Dendritic cell treated with granulocyte-macrophage colony-stimulating factor and Interleukin-4, amounts not matched to agents 40 ng/mL and 50 ng/mL, for 4 days (primary cell): Measurements from ENCODE around the gene SELENOH.
A peak's percentile ranks its signal among the peaks of the same experiment; 100 is the strongest.

Source experiments
- H3K27ac Mint-ChIP-seq: one replicate; pipeline ENCODE4 v1.8.0; 2022; ENCODE audit warnings: mild to moderate bottlenecking, mixed read lengths
- H3K27me3 Mint-ChIP-seq: one replicate; pipeline ENCODE4 v1.8.0; 2022; ENCODE audit warnings: mild to moderate bottlenecking, mixed read lengths
- H3K36me3 Mint-ChIP-seq: one replicate; pipeline ENCODE4 v1.8.0; 2022; ENCODE audit warnings: low read depth, mixed read lengths
- H3K4me1 Mint-ChIP-seq: one replicate; pipeline ENCODE4 v1.8.0; 2022; ENCODE audit warnings: low read depth, mixed read lengths
- H3K4me3 Mint-ChIP-seq: one replicate; pipeline ENCODE4 v1.8.0; 2022; ENCODE audit warnings: mild to moderate bottlenecking, moderate library complexity, mixed read lengths
- H3K9me3 Mint-ChIP-seq: one replicate; pipeline ENCODE4 v1.8.0; 2022; ENCODE audit warnings: mixed read lengths
- intact Hi-C: fragments of 100-400 bp; cut with micrococcal nuclease; formaldehyde crosslinking; loops from one replicate; pipeline ENCODE4 v1.15.0; 2022

The SELENOH gene

GRCh38 chr11:57727185-57727584 is 14.1 kb upstream of the SELENOH start:
- H3K36me3 Mint-ChIP-seq = peaks cover 42% of the 10 kb centered on the region
- no peak overlapping the region for H3K27ac Mint-ChIP-seq
- intact Hi-C loops = no loop called here
- H3K4me3 Mint-ChIP-seq = no peak overlapping the region
- no peaks in the 10 kb centered on the region for H3K9me3 Mint-ChIP-seq
- no peaks in the 10 kb centered on the region for H3K27me3 Mint-ChIP-seq
- peaks cover 11% of the 10 kb centered on the region for H3K4me1 Mint-ChIP-seq

GRCh38 chr11:57728829-57729228 is 12.5 kb upstream of the SELENOH start:
- Mint-ChIP-seq H3K36me3 (peaks cover 35% of the 10 kb centered on the region), H3K27me3 (no peaks in the 10 kb centered on the region), H3K9me3 (no peaks in the 10 kb centered on the region), H3K4me3 (no peak overlapping the region), H3K4me1 (peaks cover 13% of the 10 kb centered on the region), H3K27ac (no peak overlapping the region)
- intact Hi-C loops = no loop called here

GRCh38 chr11:57729479-57729878 is 11.8 kb upstream of the SELENOH start:
- Mint-ChIP-seq H3K27me3 (no peaks in the 10 kb centered on the region), H3K27ac (no peak overlapping the region), H3K4me1 (peaks cover 13% of the 10 kb centered on the region), H3K36me3 (peaks cover 42% of the 10 kb centered on the region), H3K9me3 (no peaks in the 10 kb centered on the region), H3K4me3 (no peak overlapping the region)
- intact Hi-C loops = no loop called here

- Mint-ChIP-seq H3K27me3 (no peaks in the 10 kb centered on the region), H3K36me3 (peaks cover 66% of the 10 kb centered on the region), H3K4me1 (peaks cover 13% of the 10 kb centered on the region), H3K4me3 (no peak overlapping the region), H3K27ac (no peak overlapping the region), H3K9me3 (no peaks in the 10 kb centered on the region)
- intact Hi-C loops = no loop called here
Observed at GRCh38 chr11:57732661-57733060, 8.6 kb upstream of the SELENOH start.

- no peak overlapping the region for H3K27ac Mint-ChIP-seq
- intact Hi-C loops = loop anchor here (2.0 kb wide), 1 partner anchor 21 kb away; no protein-coding TSS in a partner anchor
Observed at GRCh38 chr11:57735619-57736298, 5.5 kb upstream of the SELENOH start.

GRCh38 chr11:57742087-57742452 is 779 bp downstream of the SELENOH start:
- intact Hi-C loops = no loop called here
- Mint-ChIP-seq H3K27ac (peak overlapping the region; percentile 99), H3K36me3 (peaks cover 93% of the 10 kb centered on the region), H3K9me3 (no peaks in the 10 kb centered on the region), H3K4me1 (peaks cover 19% of the 10 kb centered on the region), H3K27me3 (no peaks in the 10 kb centered on the region), H3K4me3 (peak overlapping the region; percentile 89)

More at GRCh38 chr11:57735619-57736298, 5.5 kb upstream of the SELENOH start:
- Mint-ChIP-seq H3K4me1 (peaks cover 17% of the 10 kb centered on the region), H3K27me3 (no peaks in the 10 kb centered on the region), H3K4me3 (no peak overlapping the region), H3K9me3 (no peaks in the 10 kb centered on the region), H3K36me3 (peaks cover 80% of the 10 kb centered on the region)

- intact Hi-C loops = no loop called here
- H3K4me1 Mint-ChIP-seq = peaks cover 19% of the 10 kb centered on the region
- no peak overlapping the region for H3K4me3 Mint-ChIP-seq
- no peaks in the 10 kb centered on the region for H3K9me3 Mint-ChIP-seq
- no peak overlapping the region for H3K27ac Mint-ChIP-seq
- H3K27me3 Mint-ChIP-seq = no peaks in the 10 kb centered on the region
- peaks cover 77% of the 10 kb centered on the region for H3K36me3 Mint-ChIP-seq
Observed at GRCh38 chr11:57744357-57744756, 3.1 kb downstream of the SELENOH start.

GRCh38 chr11:57745206-57745605 is 3.9 kb downstream of the SELENOH start:
- H3K4me1 Mint-ChIP-seq = peaks cover 14% of the 10 kb centered on the region
- H3K4me3 Mint-ChIP-seq = no peak overlapping the region
- no peaks in the 10 kb centered on the region for H3K9me3 Mint-ChIP-seq
- no peaks in the 10 kb centered on the region for H3K27me3 Mint-ChIP-seq
- no peak overlapping the region for H3K27ac Mint-ChIP-seq
- peaks cover 69% of the 10 kb centered on the region for H3K36me3 Mint-ChIP-seq
- intact Hi-C loops = no loop called here

GRCh38 chr11:57746920-57747319 is 5.6 kb downstream of the SELENOH start:
- Mint-ChIP-seq H3K27me3 (no peaks in the 10 kb centered on the region), H3K27ac (no peak overlapping the region), H3K9me3 (no peaks in the 10 kb centered on the region), H3K36me3 (peaks cover 58% of the 10 kb centered on the region), H3K4me3 (no peak overlapping the region), H3K4me1 (peaks cover 15% of the 10 kb centered on the region)
- intact Hi-C loops = no loop called here

- H3K27me3 Mint-ChIP-seq = no peaks in the 10 kb centered on the region
- no peaks in the 10 kb centered on the region for H3K9me3 Mint-ChIP-seq
- peaks cover 16% of the 10 kb centered on the region for H3K36me3 Mint-ChIP-seq
- H3K4me1 Mint-ChIP-seq = peaks cover 6% of the 10 kb centered on the region
- H3K27ac Mint-ChIP-seq = no peak overlapping the region
- no peak overlapping the region for H3K4me3 Mint-ChIP-seq
- intact Hi-C loops = loop anchor here (1.0 to 10.0 kb wide), 2 partner anchors 49 to 774 kb away; no protein-coding TSS in a partner anchor
Observed at GRCh38 chr11:57751176-57751575, 9.9 kb downstream of the SELENOH start.

GRCh38 chr11:57751676-57752253 is 10.5 kb downstream of the SELENOH start, which contains the start of gene BTBD18:
Gene BTBD18 (minus strand): TSS chr11:57751819. CDS start chr11:57751188, 631 bp downstream.
- no peaks in the 10 kb centered on the region for H3K9me3 Mint-ChIP-seq
- no peaks in the 10 kb centered on the region for H3K27me3 Mint-ChIP-seq
- peaks cover 6% of the 10 kb centered on the region for H3K4me1 Mint-ChIP-seq
- peaks cover 10% of the 10 kb centered on the region for H3K36me3 Mint-ChIP-seq
- intact Hi-C loops = loop anchor here (1.0 to 10.0 kb wide), 2 partner anchors 49 to 773 kb away; no protein-coding TSS in a partner anchor
- no peak within 1 kb of the TSS for H3K27ac Mint-ChIP-seq
- H3K4me3 Mint-ChIP-seq = no peak within 1 kb of the TSS

- Mint-ChIP-seq H3K27me3 (no peaks in the 10 kb centered on the region), H3K36me3 (no peaks in the 10 kb centered on the region), H3K4me3 (no peak overlapping the region), H3K4me1 (peaks cover 6% of the 10 kb centered on the region), H3K27ac (no peak overlapping the region), H3K9me3 (no peaks in the 10 kb centered on the region)
- intact Hi-C loops = loop anchor here (10.0 kb wide), 1 partner anchor 772 kb away; no protein-coding TSS in a partner anchor
Observed at GRCh38 chr11:57752954-57753353, 11.7 kb downstream of the SELENOH start.

GRCh38 chr11:57758174-57758573 is 16.9 kb downstream of the SELENOH start:
- Mint-ChIP-seq H3K27ac (peak overlapping the region; percentile 6), H3K9me3 (no peaks in the 10 kb centered on the region), H3K27me3 (no peaks in the 10 kb centered on the region), H3K4me1 (peaks cover 1% of the 10 kb centered on the region), H3K36me3 (peaks cover 10% of the 10 kb centered on the region), H3K4me3 (no peak overlapping the region)
- intact Hi-C loops = loop anchor here (10.0 kb wide), 1 partner anchor 767 kb away; no protein-coding TSS in a partner anchor
